CD4-positive, alpha-beta T cell treated with Interleukin-15 for 4 hours (primary cell): ENCODE results near the gene MARF1.
"Not testable (repeated sequence)": the region's sequence is repeated elsewhere in the genome, so short reads cannot be mapped to it uniquely, and the experiment has no call there.

Source experiments
- DNase-seq: peaks from one replicate; pipeline ENCODE4 v3.0.0-alpha.2; 2020; ENCODE audit warnings: low spot score

MARF1 gene

GRCh38 chr16:15650698-15651171 lies 7.8 kb upstream of the MARF1 start:
- peak; percentile 47 for DNase-seq

GRCh38 chr16:15650019-15650697 lies 7.2 kb upstream of the MARF1 start, which contains the start of gene NDE1:
TSS of gene NDE1 (plus strand) at chr16:15650245. CDS start at chr16:15664779, 14,534 bp downstream.
- peak; percentile 81 for DNase-seq

- DNase-seq = no peak
Measured at GRCh38 chr16:15649727-15650018, 6.7 kb upstream of the MARF1 start.

- DNase-seq = not testable (repeated sequence)
Measured at GRCh38 chr16:15649311-15649710, 6.4 kb upstream of the MARF1 start.

GRCh38 chr16:15648135-15648730 lies 5.3 kb upstream of the MARF1 start:
- no peak for DNase-seq

GRCh38 chr16:15647294-15648014 lies 4.5 kb upstream of the MARF1 start:
- no peak for DNase-seq

- not testable (repeated sequence) for DNase-seq
Measured at GRCh38 chr16:15646557-15647293, 3.8 kb upstream of the MARF1 start.

- DNase-seq = peak; percentile 36
Measured at GRCh38 chr16:15644962-15645465, 2.1 kb upstream of the MARF1 start.

- DNase-seq = no peak
Measured at GRCh38 chr16:15644267-15644961, 1.5 kb upstream of the MARF1 start.

GRCh38 chr16:15643946-15644250 lies 944 bp upstream of the MARF1 start:
- no peak for DNase-seq

- DNase-seq = peak; percentile 85
Measured at GRCh38 chr16:15642557-15643047, 352 bp downstream of the MARF1 start.

GRCh38 chr16:15641753-15642556 lies 999 bp downstream of the MARF1 start:
- DNase-seq = no peak

- DNase-seq = no peak
Measured at GRCh38 chr16:15640966-15641365, 2.0 kb downstream of the MARF1 start.

- peak; percentile 35 for DNase-seq
Measured at GRCh38 chr16:15639061-15639568, 3.8 kb downstream of the MARF1 start.

GRCh38 chr16:15636392-15636873 lies 6.5 kb downstream of the MARF1 start:
- peak; percentile 51 for DNase-seq

- no peak for DNase-seq
Measured at GRCh38 chr16:15635926-15636325, 7.0 kb downstream of the MARF1 start.

- DNase-seq = no peak
Measured at GRCh38 chr16:15631730-15632409, 11.1 kb downstream of the MARF1 start.

- DNase-seq = no peak
Measured at GRCh38 chr16:15621889-15622288, 21.1 kb downstream of the MARF1 start.

GRCh38 chr16:15621456-15621855 lies 21.5 kb downstream of the MARF1 start:
- DNase-seq = no peak
